Endothelial cell of umbilical vein (primary cell): Measurements from ENCODE around the gene NOSIP.

Experiments
- CTCF ChIP-seq, 2 donors: IDR thresholded peaks; 1 replicate in 1 of 2; 2 replicates in 1 of 2; pipeline ENCODE4 v1.5.1; 2011; ENCODE audit warnings: low read length in 2 of 2, mild to moderate bottlenecking in 2 of 2, moderate library complexity in 2 of 2, control low read depth in 1 of 2, inconsistent platforms in 1 of 2, low read depth in 1 of 2; ENCODE audit not compliant: insufficient read depth in 1 of 2; ENCODE audit errors: extremely low read depth in 1 of 2
- EZH2 ChIP-seq: IDR thresholded peaks from 2 replicates; pipeline ENCODE4 v1.6.1; 2012; ENCODE audit warnings: borderline replicate concordance, low read depth, mild to moderate bottlenecking, moderate library complexity, low read length, inconsistent platforms; ENCODE audit not compliant: severe bottlenecking
- FOS ChIP-seq: IDR thresholded peaks from 2 replicates; pipeline ENCODE4 v1.6.1; 2011; ENCODE audit warnings: mild to moderate bottlenecking, low read length, moderate library complexity, borderline replicate concordance; ENCODE audit not compliant: insufficient read depth
- JUN ChIP-seq: IDR thresholded peaks from 2 replicates; pipeline ENCODE4 v1.6.1; 2011; ENCODE audit warnings: borderline replicate concordance, low read depth; ENCODE audit not compliant: insufficient read length, insufficient read depth
- MYC ChIP-seq: IDR thresholded peaks from one replicate; pipeline ENCODE4 v1.6.1; 2011; ENCODE audit warnings: mild to moderate bottlenecking, low read depth, low read length
- POLR2A ChIP-seq: IDR thresholded peaks from 2 replicates; pipeline ENCODE4 v1.6.1; 2012; ENCODE audit warnings: low read depth, mild to moderate bottlenecking, control low read depth, low read length
- POLR2AphosphoS5 ChIP-seq: IDR thresholded peaks from 2 replicates; pipeline ENCODE4 v1.6.1; 2012; ENCODE audit warnings: low read depth, mild to moderate bottlenecking, control low read depth, low read length, moderate library complexity; ENCODE audit not compliant: insufficient read depth

DNA sequence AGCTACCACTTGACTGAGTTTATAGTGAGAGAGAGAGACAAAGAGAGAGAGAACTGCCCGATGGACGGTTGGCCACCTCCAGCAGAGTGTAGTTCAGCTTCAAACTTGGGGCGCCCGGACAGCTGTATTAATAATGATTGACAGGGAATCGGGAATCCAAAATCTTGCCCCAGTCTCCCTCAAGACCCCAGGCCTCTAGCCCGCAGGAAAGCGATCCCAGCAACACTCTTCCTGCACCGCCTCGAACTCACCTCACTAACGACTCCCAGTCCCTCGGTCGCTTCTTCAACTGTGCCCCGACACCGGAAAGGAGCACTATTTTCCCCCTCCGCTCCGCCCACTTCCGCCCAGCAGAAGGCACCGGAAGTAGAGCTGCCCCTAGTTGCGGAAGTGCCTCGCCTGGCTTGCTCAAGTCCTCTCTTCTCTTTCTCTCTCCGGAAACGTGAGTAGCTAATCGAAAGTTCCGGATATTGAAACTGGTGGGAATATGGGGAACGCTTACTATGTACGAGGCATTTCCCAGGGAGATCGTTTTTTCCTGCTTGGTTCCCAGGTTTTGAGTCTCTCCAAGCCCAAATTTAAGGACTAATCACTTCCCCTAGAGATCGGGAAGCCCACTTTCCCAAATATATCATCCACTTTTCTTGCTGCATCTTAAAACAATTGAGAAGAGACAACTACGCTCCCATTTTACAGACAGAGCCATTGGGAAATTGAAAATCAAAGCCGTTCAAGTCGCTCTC is at the start of gene NOSIP:
- no peak for TF ChIP-seq CTCF (IDR thresholded peaks at IDR 0.05; ENCODE audit: extremely low read depth in 1 of 2, insufficient read depth in 1 of 2, low read depth in 1 of 2, low read length in 2 of 2)
- peak; percentile 98 for TF ChIP-seq POLR2AphosphoS5
- TF ChIP-seq POLR2A: peak; percentile 99
- TF ChIP-seq MYC: no peak
- no peak for TF ChIP-seq EZH2
- no peak for TF ChIP-seq JUN
- no peak for TF ChIP-seq FOS
